Small intestine (tissue), 7 donors: ENCODE results near the gene PCDHGA6. TPM values are rescaled to one million over a fixed set of nuclear protein-coding genes. Genes with fewer than 3 reads are reported as not detected.
"Not testable (repeated sequence)": the region's sequence is repeated elsewhere in the genome, so short reads cannot be mapped to it uniquely, and the experiment has no call there.

ENCODE experiments used
- DNase-seq, 2 donors: peaks; one replicate each; pipeline versions ENCODE4 v3.0.0 to v3.0.0-alpha.2; 2013
- FAIRE-seq: peaks from 2 replicates; lab custom pipeline; 2012; peaks lifted over from hg19 to GRCh38; lab: Jason Lieb, UNC
- H3K27ac ChIP-seq, 3 donors: one replicate each; pipeline ENCODE4 v1.5.1; 2013; ENCODE audit warnings: low read length in 2 of 3, mild to moderate bottlenecking in 2 of 3, control low read depth in 1 of 3, inconsistent platforms in 1 of 3, low read depth in 1 of 3, moderate library complexity in 1 of 3
- H3K27me3 ChIP-seq, 3 donors: one replicate each; pipeline ENCODE4 v1.6.1; 2013; ENCODE audit warnings: low read length in 3 of 3, inconsistent platforms in 1 of 3; ENCODE audit not compliant: control insufficient read depth in 3 of 3, insufficient read depth in 3 of 3
- H3K36me3 ChIP-seq, 3 donors: one replicate each; pipeline ENCODE4 v1.6.1; 2013; ENCODE audit warnings: low read length in 3 of 3, inconsistent platforms in 1 of 3, low read depth in 1 of 3, mild to moderate bottlenecking in 1 of 3, moderate library complexity in 1 of 3; ENCODE audit not compliant: control insufficient read depth in 3 of 3, insufficient read depth in 2 of 3
- H3K4me1 ChIP-seq, 3 donors: one replicate each; pipeline ENCODE4 v1.6.1; 2013; ENCODE audit warnings: low read length in 2 of 3, inconsistent platforms in 1 of 3, low read depth in 1 of 3, mild to moderate bottlenecking in 1 of 3, moderate library complexity in 1 of 3; ENCODE audit not compliant: control insufficient read depth in 3 of 3, insufficient read depth in 2 of 3
- H3K4me3 ChIP-seq, 3 donors: one replicate each; pipeline ENCODE4 v1.5.1; 2013; ENCODE audit warnings: low read length in 3 of 3, control low read depth in 1 of 3, inconsistent platforms in 1 of 3, low read depth in 1 of 3, mild to moderate bottlenecking in 1 of 3, moderate library complexity in 1 of 3
- H3K9me3 ChIP-seq, 2 donors: one replicate each; pipeline ENCODE4 v1.6.1; 2013; ENCODE audit warnings: low read depth in 1 of 2, low read length in 1 of 2; ENCODE audit not compliant: control insufficient read depth in 2 of 2, insufficient read depth in 1 of 2
- WGBS, 3 donors: extraction: QIAGEN DNeasy Blood & Tissue Kit; methylation state at CpG; one replicate each; pipeline ENCODE4 v1.1.7; 2013; 5-methylcytosine and 5-hydroxymethylcytosine counted together
- polyA plus RNA-seq, 4 donors: library from polyadenylated mRNA; stranded (reverse) in 3 of 4; unstranded in 1 of 4; fragments of 200-250 nt in 3 of 4; fragments of 120-200 nt in 1 of 4; gene quantifications; one replicate each; pipeline versions ENCODE4 v1.2.1 to v1.2.3, GENCODE V29; 2013
- donor health status: healthy with polysubstance abuse.
- donor health status: control.
- donor health status: control.
- donor health status: Bipolar disorder and iron deficiency.
- donor health status: healthy.

Gene PCDHGA6
- polyA plus RNA-seq, 4 donors, result 0.72 to 1.0 TPM; not detected in 2

DNA sequence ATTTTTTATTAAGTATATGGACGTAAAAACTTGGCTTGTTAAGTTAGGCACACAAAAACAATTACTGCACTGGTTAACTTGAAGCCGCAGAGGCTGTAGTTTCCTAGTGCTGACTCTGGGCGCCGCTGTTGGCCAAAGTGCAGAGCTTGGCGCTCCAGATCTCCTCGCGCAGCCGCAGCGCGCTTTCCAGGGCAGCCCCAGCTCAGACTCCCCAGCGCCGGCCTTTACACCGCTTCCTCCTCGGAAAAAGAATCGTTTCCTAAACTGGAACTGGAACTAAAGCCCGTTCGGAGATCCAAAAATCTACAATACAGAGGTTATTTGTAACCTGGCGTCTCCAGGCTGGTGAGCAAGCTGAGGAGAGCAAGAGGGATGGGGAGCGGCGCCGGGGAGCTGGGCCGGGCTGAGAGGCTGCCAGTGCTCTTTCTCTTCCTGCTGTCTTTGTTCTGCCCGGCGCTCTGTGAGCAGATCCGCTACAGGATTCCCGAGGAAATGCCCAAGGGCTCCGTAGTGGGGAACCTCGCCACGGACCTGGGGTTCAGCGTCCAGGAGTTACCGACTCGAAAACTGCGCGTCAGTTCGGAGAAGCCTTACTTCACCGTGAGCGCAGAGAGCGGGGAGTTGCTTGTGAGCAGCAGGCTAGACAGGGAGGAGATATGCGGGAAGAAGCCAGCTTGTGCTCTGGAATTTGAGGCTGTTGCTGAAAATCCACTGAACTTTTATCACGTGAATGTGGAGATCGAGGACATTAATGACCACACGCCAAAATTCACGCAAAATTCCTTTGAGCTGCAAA lies 24.3 kb downstream of the PCDHGA6 start, which contains the start of gene PCDHGB5:
PCDHGB5 (plus strand) TSS at position 192 of the 796 bp plus-strand sequence; CDS start at position 373, 181 bp downstream.
- H3K4me1 ChIP-seq, H3K27ac ChIP-seq, H3K36me3 ChIP-seq, FAIRE-seq: not testable (repeated sequence)
- Histone ChIP-seq H3K4me3 (peak within 1 kb of the TSS in 2 of 3 donors; percentile 22 to 26), H3K9me3 (peaks cover 0 to 51% of the 10 kb centered on the region in 2 donors), H3K27me3 (peaks cover 0 to 35% (median 23%) of the 10 kb centered on the region in 3 donors)
- peak; percentile 35 to 37 for DNase-seq
- WGBS, 3 donors, result 7 to 19% (median 17%) methylated on average over 23 to 25 of the region's 43 CpGs

DNA sequence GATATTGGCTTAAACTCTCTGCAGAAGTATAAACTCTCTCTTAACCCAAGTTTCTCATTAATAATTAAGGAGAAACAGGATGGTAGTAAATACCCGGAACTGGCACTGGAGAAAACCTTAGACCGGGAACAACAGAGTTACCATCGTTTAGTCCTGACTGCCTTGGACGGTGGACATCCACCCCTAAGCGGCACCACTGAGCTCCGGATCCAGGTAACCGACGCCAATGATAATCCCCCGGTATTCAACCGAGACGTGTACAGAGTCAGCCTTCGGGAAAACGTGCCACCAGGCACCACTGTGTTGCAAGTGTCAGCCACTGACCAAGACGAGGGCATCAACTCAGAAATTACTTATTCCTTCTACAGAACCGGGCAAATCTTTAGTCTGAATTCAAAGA lies 24.9 kb downstream of the PCDHGA6 start:
- FAIRE-seq, result no peak
- no peak overlapping the region for H3K4me3 ChIP-seq
- no peak overlapping the region for H3K27ac ChIP-seq
- WGBS, 3 donors, result 30 to 39% (median 31%) methylated on average over 15 of the region's 15 CpGs
- H3K4me1 ChIP-seq, result no peaks in the 10 kb centered on the region
- peaks cover 0 to 51% of the 10 kb centered on the region in 2 donors for H3K9me3 ChIP-seq
- H3K36me3 ChIP-seq, result no peaks in the 10 kb centered on the region
- H3K27me3 ChIP-seq, result peaks cover 0 to 38% (median 25%) of the 10 kb centered on the region in 3 donors
- no peak for DNase-seq

DNA sequence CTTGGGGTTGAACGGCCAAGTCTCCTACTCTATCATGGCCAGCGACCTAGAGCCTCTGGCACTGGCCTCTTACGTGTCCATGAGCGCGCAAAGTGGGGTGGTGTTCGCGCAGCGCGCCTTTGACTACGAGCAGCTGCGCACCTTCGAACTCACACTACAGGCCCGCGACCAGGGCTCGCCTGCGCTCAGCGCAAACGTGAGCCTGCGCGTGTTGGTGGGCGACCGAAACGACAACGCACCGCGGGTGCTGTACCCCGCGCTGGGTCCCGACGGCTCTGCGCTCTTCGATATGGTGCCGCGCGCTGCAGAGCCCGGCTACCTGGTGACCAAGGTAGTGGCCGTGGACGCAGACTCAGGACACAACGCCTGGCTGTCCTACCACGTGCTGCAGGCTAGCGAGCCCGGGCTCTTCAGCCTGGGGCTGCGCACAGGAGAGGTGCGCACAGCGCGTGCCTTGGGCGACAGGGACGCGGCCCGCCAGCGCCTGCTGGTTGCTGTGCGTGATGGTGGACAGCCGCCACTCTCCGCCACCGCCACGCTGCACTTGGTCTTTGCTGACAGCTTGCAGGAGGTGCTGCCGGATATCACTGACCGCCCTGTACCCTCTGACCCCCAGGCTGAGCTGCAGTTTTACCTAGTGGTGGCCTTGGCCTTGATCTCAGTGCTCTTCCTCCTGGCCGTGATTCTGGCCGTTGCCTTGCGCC lies 26.0 kb downstream of the PCDHGA6 start:
- WGBS, 3 donors, result 30 to 58% (median 54%) methylated on average over 59 to 61 of the region's 61 CpGs

DNA sequence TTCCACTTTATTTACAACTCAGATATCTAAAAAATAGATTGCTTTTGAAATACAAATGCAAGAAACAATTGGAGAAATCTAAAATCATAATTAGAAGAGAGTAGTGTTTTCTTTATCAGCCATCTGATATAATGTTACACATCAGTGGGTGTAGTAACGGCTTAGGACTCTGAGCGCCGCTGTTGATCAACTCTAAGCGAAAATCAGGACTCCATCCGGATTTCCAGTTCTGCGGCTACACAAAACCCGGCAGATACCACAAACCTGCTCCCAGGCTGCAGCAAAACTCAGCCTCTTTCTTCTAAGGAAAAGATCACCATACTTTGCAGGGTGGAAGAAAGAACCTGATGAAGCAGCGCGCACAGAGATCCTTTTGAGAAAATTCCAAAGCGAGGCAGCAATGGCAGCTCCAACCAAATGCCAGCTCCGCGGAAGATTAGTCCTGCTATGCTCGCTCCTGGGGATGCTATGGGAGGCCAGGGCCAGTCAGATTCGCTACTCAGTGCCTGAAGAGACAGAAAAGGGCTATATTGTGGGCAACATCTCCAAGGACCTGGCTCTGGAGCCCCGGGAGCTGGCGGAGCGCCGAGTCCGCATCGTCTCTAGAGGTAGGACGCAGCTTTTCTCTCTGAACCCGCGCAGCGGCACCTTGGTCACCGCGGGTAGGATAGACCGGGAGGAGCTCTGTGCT lies 29.0 kb downstream of the PCDHGA6 start, which contains the start of gene PCDHGA9:
PCDHGA9 (plus strand) TSS at position 226 of the 691 bp plus-strand sequence; CDS start at position 401, 175 bp downstream.
- Histone ChIP-seq H3K27me3 (peaks cover 0 to 51% (median 29%) of the 10 kb centered on the region in 3 donors), H3K4me1 (no peaks in the 10 kb centered on the region), H3K4me3 (no peak within 1 kb of the TSS), H3K27ac (no peak within 1 kb of the TSS), H3K9me3 (peaks cover 0 to 60% of the 10 kb centered on the region in 2 donors), H3K36me3 (no peaks in the 10 kb centered on the region)
- DNase-seq (peak; percentile 21 to 39), FAIRE-seq (no peak)
- 15 to 29% (median 29%) methylated on average over 27 of the region's 27 CpGs for WGBS, 3 donors

More for the DNA sequence above, 26.0 kb downstream of the PCDHGA6 start:
- DNase-seq, result no peak
- H3K4me1 ChIP-seq, result no peaks in the 10 kb centered on the region
- H3K4me3 ChIP-seq, result no peak overlapping the region
- no peak overlapping the region for H3K27ac ChIP-seq
- H3K36me3 ChIP-seq, result no peaks in the 10 kb centered on the region
- H3K9me3 ChIP-seq, result peaks cover 0 to 53% of the 10 kb centered on the region in 2 donors
- peaks cover 0 to 43% (median 25%) of the 10 kb centered on the region in 3 donors for H3K27me3 ChIP-seq
- FAIRE-seq, result no peak

DNA sequence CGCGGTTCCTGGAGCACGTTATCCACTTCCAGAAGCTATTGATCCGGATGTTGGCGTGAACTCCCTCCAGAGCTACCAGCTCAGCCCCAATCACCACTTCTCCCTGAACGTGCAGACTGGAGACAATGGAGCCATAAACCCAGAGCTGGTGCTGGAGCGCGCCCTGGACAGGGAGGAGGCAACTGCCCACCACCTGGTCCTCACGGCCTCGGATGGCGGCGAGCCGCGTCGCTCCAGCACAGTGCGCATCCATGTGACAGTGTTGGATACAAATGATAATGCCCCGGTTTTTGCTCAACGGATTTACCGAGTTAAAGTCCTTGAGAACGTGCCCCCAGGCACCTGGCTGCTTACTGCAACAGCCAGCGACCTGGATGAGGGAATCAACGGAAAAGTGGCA lies 29.7 kb downstream of the PCDHGA6 start:
- Histone ChIP-seq H3K27ac (no peak overlapping the region), H3K4me3 (no peak overlapping the region), H3K36me3 (no peaks in the 10 kb centered on the region), H3K27me3 (peaks cover 0 to 58% (median 34%) of the 10 kb centered on the region in 3 donors), H3K4me1 (no peaks in the 10 kb centered on the region), H3K9me3 (peaks cover 0 to 64% of the 10 kb centered on the region in 2 donors)
- WGBS, 3 donors, result 31 to 45% (median 41%) methylated on average over 22 of the region's 22 CpGs
- FAIRE-seq (no peak), DNase-seq (no peak)

DNA sequence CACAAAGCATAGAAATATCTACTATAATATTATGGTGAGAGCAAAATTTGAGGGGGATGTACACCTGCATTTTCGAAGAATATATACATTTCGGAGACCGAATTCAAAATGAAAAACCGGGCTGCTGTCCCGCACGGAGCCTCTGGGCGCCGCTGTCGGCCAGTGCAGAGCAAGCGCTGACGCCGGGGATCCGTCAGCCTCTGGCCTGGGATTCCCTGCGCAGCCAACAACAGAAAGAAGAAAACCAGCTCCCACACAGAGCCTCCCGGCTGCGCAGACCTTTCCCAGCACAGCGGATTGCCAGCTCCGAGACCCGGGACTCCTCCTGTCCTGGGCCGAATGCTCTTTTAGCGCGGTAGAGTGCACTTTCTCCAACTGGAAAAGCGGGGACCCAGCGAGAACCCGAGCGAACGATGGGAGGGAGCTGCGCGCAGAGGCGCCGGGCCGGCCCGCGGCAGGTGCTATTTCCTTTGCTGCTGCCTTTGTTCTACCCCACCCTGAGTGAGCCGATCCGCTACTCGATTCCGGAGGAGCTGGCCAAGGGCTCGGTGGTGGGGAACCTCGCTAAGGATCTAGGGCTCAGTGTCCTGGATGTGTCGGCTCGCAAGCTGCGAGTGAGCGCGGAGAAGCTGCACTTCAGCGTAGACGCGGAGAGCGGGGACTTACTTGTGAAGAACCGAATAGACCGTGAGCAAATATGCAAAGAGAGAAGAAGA lies 34.3 kb downstream of the PCDHGA6 start, which contains the start of gene PCDHGB6:
PCDHGB6 (plus strand) TSS at position 232 of the 716 bp plus-strand sequence; CDS start at position 414, 182 bp downstream.
- peaks cover 3 to 73% of the 10 kb centered on the region in 2 donors for H3K9me3 ChIP-seq
- WGBS, 3 donors, result 11 to 29% (median 25%) methylated on average over 44 to 51 of the region's 51 CpGs
- not testable (repeated sequence) for H3K4me1 ChIP-seq, FAIRE-seq, H3K27ac ChIP-seq, H3K36me3 ChIP-seq
- H3K27me3 ChIP-seq, result peaks cover 0 to 62% (median 34%) of the 10 kb centered on the region in 3 donors
- peak; percentile 16 to 58 for DNase-seq
- H3K4me3 ChIP-seq, result peak within 1 kb of the TSS in 2 of 3 donors; percentile 1 to 26

DNA sequence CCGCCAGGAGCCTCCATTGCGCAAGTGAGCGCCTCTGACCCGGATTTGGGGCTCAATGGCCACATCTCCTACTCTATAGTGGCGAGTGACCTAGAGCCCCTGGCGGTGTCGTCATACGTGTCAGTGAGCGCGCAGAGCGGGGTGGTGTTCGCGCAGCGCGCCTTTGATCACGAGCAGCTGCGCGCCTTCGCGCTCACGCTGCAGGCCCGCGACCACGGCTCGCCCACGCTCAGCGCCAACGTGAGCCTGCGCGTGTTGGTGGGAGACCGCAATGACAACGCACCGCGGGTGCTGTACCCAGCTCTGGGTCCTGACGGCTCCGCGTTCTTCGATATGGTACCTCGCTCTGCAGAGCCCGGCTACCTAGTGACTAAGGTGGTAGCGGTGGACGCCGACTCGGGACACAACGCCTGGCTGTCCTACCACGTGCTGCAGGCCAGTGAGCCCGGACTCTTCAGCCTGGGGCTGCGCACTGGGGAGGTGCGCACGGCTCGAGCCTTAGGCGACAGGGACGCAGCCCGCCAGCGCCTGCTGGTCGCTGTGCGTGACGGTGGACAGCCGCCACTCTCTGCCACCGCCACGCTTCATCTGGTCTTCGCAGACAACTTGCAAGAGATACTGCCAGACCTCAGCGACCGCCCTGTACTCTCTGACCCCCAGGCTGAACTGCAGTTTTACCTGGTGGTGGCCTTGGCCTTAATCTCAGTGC lies 36.1 kb downstream of the PCDHGA6 start:
- Histone ChIP-seq H3K27ac (no peak overlapping the region), H3K36me3 (no peaks in the 10 kb centered on the region), H3K27me3 (peaks cover 0 to 60% (median 33%) of the 10 kb centered on the region in 3 donors), H3K4me1 (no peaks in the 10 kb centered on the region), H3K4me3 (no peak overlapping the region), H3K9me3 (peaks cover 3 to 73% of the 10 kb centered on the region in 2 donors)
- WGBS, 3 donors, result 25 to 51% (median 50%) methylated on average over 63 to 64 of the region's 64 CpGs
- no peak for FAIRE-seq
- no peak for DNase-seq
